Uterus (tissue), 4 donors: ENCODE measurements around the gene STBD1. TPM values are rescaled to one million over a fixed set of nuclear protein-coding genes. Genes with fewer than 3 reads are reported as not detected.

Experiments used
- DNase-seq, 2 donors: peaks; one replicate each; pipeline ENCODE4 v3.0.0-alpha.2; 2019 to 2020
- H3K27ac ChIP-seq, 2 donors: fragments of 200-600 bp; sonication (generic); 1 replicate in 1 of 2; 2 replicates in 1 of 2; pipeline ENCODE4 v1.5.1; 2016 to 2018
- H3K27me3 ChIP-seq, 2 donors: fragments of 200-600 bp; sonication (generic); one replicate each; pipeline ENCODE4 v1.5.1; 2018 to 2019; ENCODE audit warnings: control low read depth in 1 of 2
- H3K36me3 ChIP-seq, 2 donors: fragments of 200-600 bp; sonication (generic); one replicate each; pipeline ENCODE4 v1.5.1; 2019; ENCODE audit warnings: control low read depth in 1 of 2
- H3K4me1 ChIP-seq, 2 donors: fragments of 200-600 bp; sonication (generic); one replicate each; pipeline ENCODE4 v1.5.1; 2018 to 2019; ENCODE audit warnings: control low read depth in 1 of 2
- H3K4me3 ChIP-seq, 2 donors: fragments of 200-600 bp; sonication (generic); 1 replicate in 1 of 2; 2 replicates in 1 of 2; pipeline ENCODE4 v1.5.1; 2018 to 2019; ENCODE audit warnings: mild to moderate bottlenecking in 1 of 2
- H3K9me3 ChIP-seq, 2 donors: fragments of 200-600 bp; sonication (generic); one replicate each; pipeline ENCODE4 v1.5.1; 2019; ENCODE audit warnings: control low read depth in 1 of 2
- POLR2A ChIP-seq, 2 donors: fragments of 450-650 bp; IDR thresholded peaks; one replicate each; pipeline ENCODE4 v1.6.1; 2016; ENCODE audit warnings: antibody characterized with exemption in 2 of 2, mild to moderate bottlenecking in 1 of 2, moderate library complexity in 1 of 2
- intact Hi-C: fragments of 100-400 bp; cut with DNase I; formaldehyde crosslinking; loops from one replicate; pipeline ENCODE4 v1.15.1; 2023; ENCODE audit warnings: low total_unique reads
- total RNA-seq, 4 donors: library from RNA; depleted of rRNA in 3 of 4; stranded (reverse); fragments of >200 nt in 3 of 4; gene quantifications; one replicate each; pipeline versions ENCODE4 v1.1.0 to v1.2.4, GENCODE V29; 2014 to 2023
- TF ChIP-seq, protein P1 (sequence below), 4 experiments: fragments of 200-600 bp in 2 of 4; fragments of 450-650 bp in 2 of 4; sonication (generic) in 2 of 4; IDR thresholded peaks; one replicate each; pipeline ENCODE4 v1.5.1; 2016 to 2019; ENCODE audit warnings: antibody characterized with exemption in 4 of 4, mild to moderate bottlenecking in 2 of 4, moderate library complexity in 1 of 4
- donor health status: DM: yes; HTN: yes; CAD: no.

The STBD1 gene
- total RNA-seq, 4 donors from 2014 or later: 0.59 to 5.5 (median 2.2) TPM

DNA sequence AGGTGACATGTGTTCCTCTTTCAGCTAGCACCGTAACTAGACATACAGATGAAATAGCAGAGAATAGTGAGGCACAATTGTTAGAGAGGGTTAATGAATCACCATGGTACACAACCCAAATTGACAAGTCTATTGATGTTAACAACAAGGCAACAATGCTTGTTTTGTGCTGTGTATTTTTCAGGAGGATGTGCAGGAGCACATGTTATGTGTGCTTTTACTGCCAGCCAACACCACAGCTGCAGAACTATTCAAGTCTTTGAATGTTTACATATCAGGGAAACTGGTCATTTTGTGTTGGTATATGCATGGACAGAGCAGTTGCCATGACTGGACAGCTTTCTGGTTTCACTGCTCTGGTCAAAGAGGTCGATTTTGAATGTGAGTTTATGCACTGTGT, 32.8 kb downstream of the STBD1 start:
- Histone ChIP-seq H3K4me1 (no peaks in the 10 kb centered on the region), H3K27ac (no peak overlapping the region), H3K27me3 (no peaks in the 10 kb centered on the region), H3K4me3 (no peak overlapping the region), H3K9me3 (no peaks in the 10 kb centered on the region), H3K36me3 (no peaks in the 10 kb centered on the region)
- TF ChIP-seq, protein P1, sequence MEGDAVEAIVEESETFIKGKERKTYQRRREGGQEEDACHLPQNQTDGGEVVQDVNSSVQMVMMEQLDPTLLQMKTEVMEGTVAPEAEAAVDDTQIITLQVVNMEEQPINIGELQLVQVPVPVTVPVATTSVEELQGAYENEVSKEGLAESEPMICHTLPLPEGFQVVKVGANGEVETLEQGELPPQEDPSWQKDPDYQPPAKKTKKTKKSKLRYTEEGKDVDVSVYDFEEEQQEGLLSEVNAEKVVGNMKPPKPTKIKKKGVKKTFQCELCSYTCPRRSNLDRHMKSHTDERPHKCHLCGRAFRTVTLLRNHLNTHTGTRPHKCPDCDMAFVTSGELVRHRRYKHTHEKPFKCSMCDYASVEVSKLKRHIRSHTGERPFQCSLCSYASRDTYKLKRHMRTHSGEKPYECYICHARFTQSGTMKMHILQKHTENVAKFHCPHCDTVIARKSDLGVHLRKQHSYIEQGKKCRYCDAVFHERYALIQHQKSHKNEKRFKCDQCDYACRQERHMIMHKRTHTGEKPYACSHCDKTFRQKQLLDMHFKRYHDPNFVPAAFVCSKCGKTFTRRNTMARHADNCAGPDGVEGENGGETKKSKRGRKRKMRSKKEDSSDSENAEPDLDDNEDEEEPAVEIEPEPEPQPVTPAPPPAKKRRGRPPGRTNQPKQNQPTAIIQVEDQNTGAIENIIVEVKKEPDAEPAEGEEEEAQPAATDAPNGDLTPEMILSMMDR (IDR thresholded peaks at IDR 0.05): no peak
- no peak for TF ChIP-seq POLR2A (IDR thresholded peaks at IDR 0.05)
- intact Hi-C loops: no loop called here
- DNase-seq: no peak

DNA sequence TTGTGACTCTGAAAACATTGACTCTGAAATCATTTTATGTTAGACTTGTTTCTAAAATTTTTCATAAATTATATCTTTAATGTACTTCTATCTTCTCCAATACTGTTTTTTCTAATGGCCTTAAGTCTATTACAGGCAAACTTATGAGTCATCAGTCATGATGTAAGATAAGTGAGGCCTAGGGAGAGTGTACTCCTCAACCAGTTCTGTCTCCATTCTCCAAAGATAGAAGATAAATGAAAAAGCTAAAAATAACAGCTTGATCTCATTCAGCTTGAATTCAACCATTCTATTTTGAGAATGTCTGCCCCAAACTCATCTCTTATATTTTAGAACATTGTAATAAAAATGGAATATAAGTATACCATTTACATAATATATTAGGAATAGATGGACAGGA, 34.5 kb downstream of the STBD1 start:
- H3K27me3 ChIP-seq: no peaks in the 10 kb centered on the region
- TF ChIP-seq, protein P1 (IDR thresholded peaks at IDR 0.05): no peak
- H3K9me3 ChIP-seq: no peaks in the 10 kb centered on the region
- H3K4me1 ChIP-seq: no peaks in the 10 kb centered on the region
- H3K4me3 ChIP-seq: no peak overlapping the region
- no peaks in the 10 kb centered on the region for H3K36me3 ChIP-seq
- DNase-seq: no peak
- no peak overlapping the region for H3K27ac ChIP-seq
- intact Hi-C loops: no loop called here

DNA sequence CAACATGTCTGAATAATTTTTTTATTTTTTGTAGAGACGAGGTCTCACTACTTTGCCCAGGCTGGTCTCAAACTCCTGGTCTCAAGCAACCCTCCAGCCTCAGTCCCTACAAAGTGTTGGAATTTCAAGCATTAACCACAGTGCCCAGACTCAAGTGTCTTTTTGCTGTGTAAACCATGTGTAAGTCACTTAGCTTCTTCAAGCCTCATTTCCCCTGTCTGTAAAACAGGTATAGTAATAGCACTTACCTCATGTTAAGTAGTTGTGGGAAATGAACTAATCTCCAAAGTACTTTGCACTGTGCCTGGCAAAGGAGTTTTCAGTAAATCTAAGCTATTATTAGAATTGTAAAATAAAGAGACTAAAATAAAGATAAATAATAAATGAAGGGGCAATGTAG, 35.7 kb downstream of the STBD1 start:
- H3K4me1 ChIP-seq: no peaks in the 10 kb centered on the region
- no peaks in the 10 kb centered on the region for H3K36me3 ChIP-seq
- no peak overlapping the region for H3K4me3 ChIP-seq
- H3K27ac ChIP-seq: no peak overlapping the region
- intact Hi-C loops: no loop called here
- no peaks in the 10 kb centered on the region for H3K9me3 ChIP-seq
- no peaks in the 10 kb centered on the region for H3K27me3 ChIP-seq
- TF ChIP-seq POLR2A (IDR thresholded peaks at IDR 0.05): no peak
- TF ChIP-seq, protein P1 (IDR thresholded peaks at IDR 0.05): no peak
- DNase-seq: no peak

DNA sequence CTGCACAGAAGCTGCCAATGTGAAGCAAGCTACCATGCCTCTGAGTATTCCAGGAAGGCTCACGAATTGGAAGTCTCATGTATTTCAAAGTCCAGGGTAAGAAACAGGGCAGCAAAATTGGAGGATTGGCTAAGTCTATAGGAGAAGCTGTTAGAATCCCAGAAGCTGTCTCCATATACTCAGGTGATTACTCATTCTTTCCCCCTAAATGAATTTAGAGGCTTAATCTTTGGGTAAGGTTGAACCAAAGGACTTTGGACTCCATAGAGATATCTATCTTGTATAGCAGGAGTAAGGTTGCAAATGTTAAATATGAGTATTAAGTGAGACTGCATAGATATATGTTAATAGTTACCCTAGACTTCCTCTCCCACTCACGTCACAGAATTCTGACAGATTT, 36.3 kb downstream of the STBD1 start:
- no peaks in the 10 kb centered on the region for H3K27me3 ChIP-seq
- no peak for DNase-seq
- no peaks in the 10 kb centered on the region for H3K36me3 ChIP-seq
- H3K4me1 ChIP-seq: no peaks in the 10 kb centered on the region
- TF ChIP-seq, protein P1 (IDR thresholded peaks at IDR 0.05): no peak
- no peak overlapping the region for H3K27ac ChIP-seq
- no peak overlapping the region for H3K4me3 ChIP-seq
- H3K9me3 ChIP-seq: peaks cover 0 to 4% of the 10 kb centered on the region in 2 donors
- intact Hi-C loops: no loop called here

DNA sequence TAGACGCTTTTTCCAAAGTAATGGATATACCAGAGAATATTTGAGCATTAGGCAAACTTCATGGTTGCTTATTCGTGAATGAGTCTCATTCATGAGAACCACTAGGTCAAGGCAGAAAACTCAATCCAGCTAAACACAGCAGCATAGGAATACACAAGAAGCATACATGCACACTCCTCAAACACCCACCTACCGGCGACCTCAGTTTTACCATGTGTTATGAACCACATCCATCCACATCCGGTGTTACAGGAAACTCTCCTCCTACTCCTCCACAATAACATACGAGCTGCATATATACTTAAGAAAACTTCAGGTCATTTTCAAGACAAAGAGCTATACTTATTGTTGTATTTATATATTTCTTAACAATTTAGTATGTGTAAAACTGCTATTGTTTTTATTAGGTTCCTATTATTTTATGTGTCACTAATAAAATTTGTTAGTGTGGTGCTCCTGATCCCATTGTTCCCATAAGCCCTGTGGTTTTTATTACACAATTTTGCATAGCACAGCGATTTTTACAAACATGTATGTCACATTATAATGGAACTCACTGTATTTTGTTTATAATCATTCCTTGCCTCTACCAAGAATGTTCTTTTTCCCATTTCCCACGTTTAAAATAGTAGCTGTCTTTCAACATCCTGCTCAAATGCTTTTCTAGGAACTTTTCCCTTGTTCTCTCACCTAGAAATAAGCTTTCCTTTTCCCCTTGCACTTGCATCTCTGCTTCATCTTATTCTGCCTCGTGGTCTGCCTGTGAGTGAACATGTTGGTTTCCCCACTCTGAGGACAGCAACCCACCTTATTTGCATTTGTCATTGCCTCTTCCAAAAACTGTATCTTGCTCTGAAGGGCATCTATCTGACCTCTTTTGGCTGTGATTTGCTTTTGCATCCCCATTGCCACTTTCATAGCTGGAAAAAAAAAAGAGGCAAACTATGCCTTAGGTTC, 48.3 kb downstream of the STBD1 start:
- H3K36me3 ChIP-seq: no peaks in the 10 kb centered on the region
- no peak overlapping the region for H3K4me3 ChIP-seq
- H3K27ac ChIP-seq: no peak overlapping the region
- H3K27me3 ChIP-seq: no peaks in the 10 kb centered on the region
- intact Hi-C loops: no loop called here
- no peaks in the 10 kb centered on the region for H3K4me1 ChIP-seq
- TF ChIP-seq, protein P1 (IDR thresholded peaks at IDR 0.05): no peak
- no peak for TF ChIP-seq POLR2A (IDR thresholded peaks at IDR 0.05)
- H3K9me3 ChIP-seq: no peaks in the 10 kb centered on the region
- no peak for DNase-seq
